GM18499 (cell line): Measurements from ENCODE around the gene TTK.

Experiments used
- ATAC-seq: cut with Tn5 transposase; IDR thresholded peaks from one replicate; pipeline ENCODE4 v1.9.1; 2021; ENCODE audit warnings: moderate number of reproducible peaks; ENCODE audit not compliant: insufficient read depth, unreplicated experiment

Gene TTK

GRCh38 chr6:80004173-80005072 lies at the start of gene TTK:
TSS of gene TTK (plus strand) at chr6:80004649. CDS start at chr6:80005844, 1,195 bp downstream.
- peak; percentile 96 for ATAC-seq

- ATAC-seq, result no peak
Measured at GRCh38 chr6:79954849-79955248, 49.6 kb upstream of the TTK start.

DNA sequence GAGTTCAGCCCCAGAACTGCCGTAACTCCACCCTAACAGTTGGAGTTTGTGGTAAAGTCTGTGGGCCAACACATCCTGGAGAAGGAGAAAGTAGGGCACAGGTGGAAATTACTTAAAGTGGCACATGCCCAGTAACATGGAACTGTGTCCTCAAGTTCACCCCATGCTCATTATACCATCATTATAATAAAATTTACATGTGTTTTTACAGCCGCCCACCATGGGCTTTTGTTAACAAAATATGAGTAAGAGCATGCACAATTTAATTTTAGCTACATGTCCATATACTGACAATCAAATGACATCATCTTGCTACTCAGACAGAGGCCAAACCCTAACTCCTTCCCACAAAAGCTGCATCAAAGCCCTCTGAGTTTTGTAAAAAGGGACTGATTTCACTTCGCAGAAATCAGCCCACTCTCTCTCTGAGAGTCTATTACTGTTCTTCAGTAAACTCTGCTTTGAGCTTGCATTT lies 39.8 kb upstream of the TTK start:
- ATAC-seq, result no peak

- no peak for ATAC-seq
Measured at GRCh38 chr6:79967178-79967577, 37.3 kb upstream of the TTK start.

DNA sequence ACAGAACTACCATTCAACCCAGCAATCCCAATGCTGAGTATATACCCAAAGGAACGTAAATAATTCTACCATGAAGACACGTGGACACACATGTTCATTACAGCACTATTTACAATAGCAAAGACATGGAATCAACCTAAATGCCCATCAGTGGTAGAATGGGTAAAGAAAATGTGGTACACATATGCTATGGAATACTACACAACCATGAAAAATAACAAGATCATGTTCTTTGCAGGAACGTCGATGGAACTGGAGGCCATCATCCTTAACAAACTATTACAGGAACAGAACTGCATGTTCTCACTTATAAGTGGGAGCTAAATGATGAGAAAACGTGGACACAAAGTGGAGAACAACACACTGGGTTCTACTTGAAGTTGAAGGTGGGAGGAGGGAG lies 34.7 kb upstream of the TTK start:
- ATAC-seq, result no peak

- no peak for ATAC-seq
Measured at GRCh38 chr6:79971193-79971592, 33.3 kb upstream of the TTK start.

GRCh38 chr6:79981652-79982051 lies 22.8 kb upstream of the TTK start:
- no peak for ATAC-seq

DNA sequence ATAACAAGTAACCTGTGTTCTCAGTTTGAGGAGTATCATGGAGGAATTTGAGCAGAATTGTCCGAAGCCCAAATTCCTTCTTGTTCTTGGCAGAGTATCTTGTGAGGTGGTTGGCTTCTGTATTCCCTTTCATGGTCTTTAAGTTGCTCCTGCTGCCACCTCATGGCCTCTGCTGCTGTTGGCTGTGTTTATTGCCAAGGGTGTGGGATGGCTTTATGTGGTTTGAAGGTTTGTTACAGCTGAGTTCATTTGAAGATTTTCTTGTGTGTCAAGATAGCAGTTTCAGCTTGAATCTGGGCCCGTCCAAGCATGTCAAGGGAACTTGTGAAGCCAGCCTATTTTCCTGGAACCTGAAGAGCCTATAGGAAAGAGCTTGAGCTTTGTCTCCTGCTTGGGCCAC lies 20.2 kb upstream of the TTK start:
- ATAC-seq, result no peak

- ATAC-seq, result no peak
Measured at GRCh38 chr6:79985128-79985527, 19.3 kb upstream of the TTK start.

DNA sequence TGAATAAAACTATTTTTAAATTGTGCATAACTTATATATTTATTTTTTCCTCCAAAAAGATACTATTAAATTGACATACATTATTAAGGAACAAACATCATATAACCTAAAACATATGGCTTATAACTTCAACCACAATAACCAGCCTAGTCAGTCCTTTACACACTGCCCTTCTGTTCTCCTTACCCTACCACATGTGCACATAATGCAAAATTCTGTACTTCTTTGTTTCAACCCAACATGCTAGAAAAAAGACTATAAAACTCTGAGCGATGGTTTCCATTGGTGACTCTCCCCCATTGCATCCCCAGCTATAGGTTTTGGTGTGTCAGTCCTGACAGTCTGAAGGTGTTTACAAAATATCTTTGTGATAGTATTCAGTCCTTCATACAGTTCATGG lies 14.8 kb upstream of the TTK start:
- ATAC-seq, result no peak

DNA sequence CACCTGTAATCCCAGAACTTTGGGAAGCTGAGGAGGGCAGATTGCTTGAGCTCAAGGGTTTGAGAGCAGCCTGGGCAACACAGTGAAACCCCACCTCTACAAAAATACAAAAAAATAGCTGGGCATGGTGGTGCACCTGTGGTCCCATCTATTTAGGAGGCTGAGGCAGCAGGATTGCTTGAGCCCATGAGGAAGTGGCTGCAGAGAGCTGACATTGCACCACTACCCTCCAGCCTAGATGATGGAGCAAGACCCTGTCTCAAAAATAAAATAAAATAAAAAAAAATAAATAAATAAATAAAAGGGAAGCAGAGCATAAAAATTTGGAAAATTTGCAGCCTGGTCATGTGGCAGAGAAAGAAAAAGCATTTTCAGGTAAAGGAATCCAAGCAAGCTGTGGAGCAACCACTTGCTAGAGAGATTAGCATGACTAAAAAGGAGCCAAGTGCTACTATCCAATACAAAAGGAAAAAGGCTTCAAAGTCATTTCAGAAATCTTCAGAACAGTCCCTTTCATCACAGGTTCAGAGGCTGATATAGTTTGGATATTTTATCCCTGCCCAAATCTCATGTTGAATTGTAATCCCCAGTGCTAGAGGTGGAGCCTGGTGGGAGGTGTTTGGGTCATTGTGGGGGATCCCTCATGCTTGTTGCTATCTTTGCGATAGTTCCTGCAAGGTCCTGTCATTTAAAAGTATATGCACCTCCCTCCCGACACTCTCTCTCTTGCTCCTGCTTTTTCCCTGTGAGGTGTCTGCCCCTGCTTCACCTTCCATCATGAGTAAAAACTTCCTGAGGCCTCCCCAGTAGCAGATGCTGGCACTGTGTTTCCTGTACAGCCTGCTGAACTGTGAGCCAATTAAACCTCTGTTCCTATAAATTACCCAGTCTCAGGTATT lies 11.2 kb upstream of the TTK start:
- ATAC-seq, result no peak

GRCh38 chr6:79993911-79994309 lies 10.5 kb upstream of the TTK start:
- no peak for ATAC-seq

GRCh38 chr6:79997728-79998127 lies 6.7 kb upstream of the TTK start:
- no peak for ATAC-seq

DNA sequence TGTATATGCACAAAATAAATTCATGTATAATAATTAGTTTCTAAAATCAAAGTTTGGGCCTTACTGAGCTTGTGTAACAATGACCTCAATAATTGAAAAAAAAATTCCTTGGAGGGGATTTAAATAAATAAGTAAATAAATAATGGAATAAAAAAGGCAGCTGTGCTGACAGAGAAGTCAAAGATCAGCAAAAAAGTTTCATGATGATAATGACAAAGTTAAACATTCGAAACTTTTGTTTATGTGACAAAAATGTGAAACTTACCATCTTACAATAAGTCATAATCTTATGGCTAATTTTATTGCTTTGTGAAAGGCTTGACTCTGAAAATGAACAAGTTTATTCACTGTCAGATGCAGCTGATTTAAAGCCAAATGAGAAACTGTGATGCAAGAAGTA lies 3.1 kb upstream of the TTK start:
- ATAC-seq, result no peak

DNA sequence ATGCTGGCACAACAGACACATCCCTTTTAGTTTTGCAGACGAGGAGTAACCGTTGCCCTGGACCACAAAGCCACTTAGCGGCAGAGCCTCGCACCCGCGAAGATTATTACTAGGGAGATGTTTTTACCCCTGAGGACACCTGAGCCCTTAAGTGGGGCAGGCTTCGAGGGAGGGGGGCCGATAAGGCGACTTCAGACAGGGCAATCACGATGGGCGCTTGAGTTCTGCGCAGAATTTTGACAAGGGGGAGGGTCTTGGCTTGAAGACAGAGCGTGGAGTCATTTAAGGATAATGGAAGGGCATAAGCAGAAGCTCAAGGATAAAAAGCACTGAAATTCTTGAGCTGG lies 650 bp upstream of the TTK start:
- peak; percentile 7 for ATAC-seq

GRCh38 chr6:80005406-80005805 lies 957 bp downstream of the TTK start:
- no peak for ATAC-seq

- ATAC-seq, result no peak
Measured at GRCh38 chr6:80006541-80006940, 2.1 kb downstream of the TTK start.

- no peak for ATAC-seq
Measured at GRCh38 chr6:80009531-80009930, 5.1 kb downstream of the TTK start.

DNA sequence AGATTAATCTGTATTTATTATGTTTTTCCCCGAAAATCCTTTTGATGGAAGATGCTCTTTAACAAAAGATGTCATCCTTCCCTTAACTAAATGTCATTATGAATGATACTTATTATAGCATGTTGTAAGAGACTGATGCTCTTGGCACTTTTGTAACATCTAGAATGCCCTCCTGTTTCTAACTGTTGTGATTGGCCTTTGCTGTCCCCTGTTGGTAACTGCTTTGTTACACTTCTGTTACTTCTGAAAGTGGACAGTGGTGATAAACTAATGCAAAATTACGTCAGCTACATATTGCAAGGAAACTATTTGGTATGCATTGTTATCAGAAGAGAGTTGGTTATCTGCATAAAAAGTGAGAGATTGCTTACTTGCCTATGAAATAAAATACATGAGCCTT lies 5.8 kb downstream of the TTK start:
- no peak for ATAC-seq

- no peak for ATAC-seq
Measured at GRCh38 chr6:80015839-80016435, 11.5 kb downstream of the TTK start.
